Subcutaneous abdominal adipose tissue (tissue), 5 donors: ENCODE measurements around the gene ELMO1.

Experiments
- H3K27ac ChIP-seq: one replicate; pipeline ENCODE4 v1.7.0; 2013; ENCODE audit warnings: low read depth, mild to moderate bottlenecking, inconsistent platforms, low read length, moderate library complexity
- H3K27me3 ChIP-seq, 5 donors: one replicate each; pipeline ENCODE4 v1.7.0; 2013; ENCODE audit warnings: low read length in 5 of 5, inconsistent platforms in 1 of 5; ENCODE audit not compliant: control insufficient read depth in 5 of 5, insufficient read depth in 4 of 5
- H3K36me3 ChIP-seq, 5 donors: one replicate each; pipeline ENCODE4 v1.7.0; 2013; ENCODE audit warnings: low read length in 5 of 5; ENCODE audit not compliant: control insufficient read depth in 5 of 5, insufficient read depth in 5 of 5
- H3K4me1 ChIP-seq, 5 donors: one replicate each; pipeline ENCODE4 v1.7.0; 2013; ENCODE audit warnings: low read length in 5 of 5, mild to moderate bottlenecking in 3 of 5, moderate library complexity in 1 of 5; ENCODE audit not compliant: control insufficient read depth in 5 of 5, insufficient read depth in 5 of 5
- H3K4me3 ChIP-seq, 5 donors: one replicate each; pipeline ENCODE4 v1.7.0; 2013; ENCODE audit warnings: low read length in 5 of 5, low read depth in 1 of 5
- H3K9ac ChIP-seq, 5 donors: one replicate each; pipeline ENCODE4 v1.7.0; 2013; ENCODE audit warnings: low read length in 5 of 5, mild to moderate bottlenecking in 4 of 5, moderate library complexity in 3 of 5
- H3K9me3 ChIP-seq, 5 donors: one replicate each; pipeline ENCODE4 v1.7.0; 2013; ENCODE audit warnings: low read length in 5 of 5; ENCODE audit not compliant: control insufficient read depth in 5 of 5
- donor health status: healthy.
- donor health status: healthy.
- donor health status: healthy.
- donor health status: healthy.
- donor health status: healthy.

Gene ELMO1

DNA sequence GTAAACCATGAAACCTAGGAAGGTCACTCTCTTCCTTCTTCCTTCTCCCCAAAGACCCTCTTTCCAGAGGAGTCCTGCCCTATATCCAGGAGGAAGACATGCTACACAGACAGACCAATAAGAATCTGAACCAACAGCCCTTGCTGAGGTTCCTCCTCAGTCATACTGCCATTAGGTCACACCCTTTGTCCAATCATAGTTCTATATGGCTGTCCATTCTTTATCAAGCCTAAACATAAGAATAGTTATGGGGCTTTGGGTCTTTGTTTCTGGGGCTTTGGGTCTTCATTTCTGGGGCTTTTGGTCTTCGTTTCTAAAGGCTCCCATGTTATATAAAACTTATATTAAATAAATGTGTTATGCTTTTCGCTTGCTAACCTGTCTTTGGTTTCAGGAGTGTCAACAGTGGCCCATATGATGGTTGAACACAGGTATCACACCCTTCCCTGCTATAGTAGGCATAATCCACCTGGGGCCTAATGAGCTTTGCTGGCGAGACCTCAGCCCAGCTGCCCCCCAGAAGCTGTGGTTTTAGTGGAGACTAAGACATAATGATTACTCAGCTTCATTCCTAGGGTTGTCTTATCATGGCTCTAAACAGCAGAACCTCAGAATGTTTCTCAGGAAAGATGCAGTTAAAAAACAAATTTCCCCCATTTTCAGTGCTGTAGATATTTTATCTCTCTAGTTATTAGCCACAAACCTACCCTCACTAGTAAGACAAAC lies 91.6 kb downstream of the ELMO1 start:
- Histone ChIP-seq H3K9me3 (no peaks in the 10 kb centered on the region), H3K4me3 (no peak overlapping the region), H3K9ac (no peak overlapping the region), H3K27ac (no peak overlapping the region), H3K36me3 (no peaks in the 10 kb centered on the region), H3K4me1 (peaks cover 3 to 47% (median 27%) of the 10 kb centered on the region in 5 donors), H3K27me3 (no peaks in the 10 kb centered on the region)

DNA sequence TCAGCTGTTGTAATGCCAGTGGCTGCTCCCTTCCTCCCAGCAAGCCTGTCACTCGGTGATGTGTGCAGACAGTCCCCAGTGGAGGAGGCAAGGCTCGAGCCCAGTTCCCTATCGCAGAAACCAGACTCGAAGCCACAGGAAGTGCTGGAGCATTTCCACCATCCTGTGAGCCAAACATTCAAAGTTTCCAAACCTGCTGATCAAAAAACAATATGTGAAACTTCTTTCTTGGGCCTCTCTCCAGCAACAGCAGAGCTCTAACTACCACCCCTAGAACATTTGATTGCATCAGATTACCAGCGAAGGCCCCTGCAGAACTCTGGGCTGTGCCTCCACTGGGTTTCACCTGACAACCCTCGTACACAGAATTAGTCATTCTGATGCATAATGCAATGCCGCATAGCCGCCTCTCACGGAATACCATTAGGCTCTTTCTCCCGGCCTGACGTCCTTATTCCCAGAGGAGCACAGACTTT lies 94.0 kb downstream of the ELMO1 start:
- H3K9me3 ChIP-seq = no peaks in the 10 kb centered on the region
- H3K4me3 ChIP-seq = peak overlapping the region in 1 of 5 donors; percentile 6
- H3K27ac ChIP-seq = peak overlapping the region; percentile 75
- H3K9ac ChIP-seq = no peak overlapping the region
- H3K4me1 ChIP-seq = peaks cover 4 to 66% (median 27%) of the 10 kb centered on the region in 5 donors
- H3K36me3 ChIP-seq = no peaks in the 10 kb centered on the region
- H3K27me3 ChIP-seq = no peaks in the 10 kb centered on the region

DNA sequence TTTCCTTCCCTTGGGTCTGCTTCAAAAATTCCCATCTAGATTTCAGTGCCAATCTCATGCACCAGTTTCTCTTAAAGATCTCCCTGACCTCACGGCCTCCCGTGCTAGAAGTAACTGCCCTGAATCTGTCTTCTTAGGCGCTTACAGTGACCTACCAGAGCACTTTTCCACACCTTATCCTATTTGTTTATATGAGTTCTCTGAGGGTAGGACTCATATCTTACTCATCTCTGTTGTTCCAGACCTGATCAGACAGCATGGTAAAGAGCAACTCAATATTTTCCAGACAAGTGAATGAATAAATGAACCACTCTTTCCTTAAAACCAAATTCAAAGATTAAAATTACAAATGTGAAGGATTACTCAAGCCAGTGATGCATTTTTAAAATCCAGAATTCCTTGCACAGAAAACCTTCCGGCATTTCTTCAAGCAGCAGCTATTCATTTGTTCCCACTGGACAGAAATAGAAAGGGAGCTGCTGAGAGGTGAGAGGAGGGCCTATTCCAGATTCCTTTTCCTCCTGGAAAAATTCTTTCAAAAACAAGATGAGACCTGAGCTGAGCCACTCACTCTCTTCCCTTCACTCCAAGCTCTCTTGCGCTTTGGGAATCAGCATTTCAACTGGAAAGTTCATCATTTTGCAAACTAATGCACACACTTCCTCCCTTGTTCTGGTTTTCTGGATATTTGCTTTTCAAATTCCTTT lies 94.6 kb downstream of the ELMO1 start:
- no peaks in the 10 kb centered on the region for H3K27me3 ChIP-seq
- H3K27ac ChIP-seq = peak overlapping the region; percentile 75
- no peak overlapping the region for H3K9ac ChIP-seq
- H3K36me3 ChIP-seq = no peaks in the 10 kb centered on the region
- no peaks in the 10 kb centered on the region for H3K9me3 ChIP-seq
- peak overlapping the region in 2 of 5 donors; percentile 2 to 6 for H3K4me3 ChIP-seq
- H3K4me1 ChIP-seq = peaks cover 4 to 68% (median 27%) of the 10 kb centered on the region in 5 donors

DNA sequence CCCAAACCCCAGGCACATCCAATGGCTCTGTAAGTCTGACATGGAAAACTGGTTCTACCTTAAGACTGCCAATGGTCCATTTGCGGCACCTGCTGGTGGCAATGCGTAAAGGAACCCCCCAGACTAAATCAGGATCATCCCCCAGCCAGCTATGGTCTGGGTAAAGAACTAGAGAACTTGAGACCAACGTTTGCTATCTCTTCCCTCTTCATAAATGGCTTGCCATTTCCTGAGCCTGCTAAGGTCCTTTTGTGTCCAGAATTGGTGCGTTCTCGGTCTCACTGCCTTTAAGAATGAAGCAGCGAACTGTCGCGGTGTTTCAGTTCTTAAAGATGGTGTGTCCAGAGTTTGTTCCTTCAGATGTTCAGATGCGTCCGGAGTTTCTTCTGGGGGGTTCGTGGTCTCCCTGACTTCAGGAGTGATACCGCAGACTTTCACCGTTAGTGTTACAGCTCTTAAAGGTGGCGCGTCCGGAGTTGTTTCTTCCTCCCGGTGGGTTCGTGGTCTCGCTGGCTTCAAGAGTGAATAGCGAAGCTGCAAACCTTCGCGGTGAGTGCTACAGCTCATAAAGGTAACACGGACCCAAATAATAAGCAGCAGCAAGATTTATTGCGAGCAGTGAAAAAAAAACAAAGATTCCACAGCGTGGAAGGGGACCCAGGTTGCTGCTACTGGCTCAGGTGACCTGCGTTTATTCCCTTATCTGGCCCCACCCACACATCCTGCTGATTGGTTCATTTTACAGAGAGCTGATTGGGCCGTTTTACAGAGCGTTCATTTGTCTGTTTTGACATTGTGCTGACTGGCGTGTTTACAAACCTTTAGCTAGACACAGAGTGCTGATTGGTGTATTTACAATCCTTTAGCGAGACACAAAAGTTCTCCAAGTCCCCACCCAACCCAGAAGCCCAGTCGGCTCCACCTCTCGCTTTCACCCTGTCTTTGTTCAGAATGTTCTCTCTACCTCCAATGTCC lies 95.4 kb downstream of the ELMO1 start:
- H3K4me3 ChIP-seq = peak overlapping the region in 2 of 5 donors; percentile 2 to 43
- peaks cover 4 to 73% (median 27%) of the 10 kb centered on the region in 5 donors for H3K4me1 ChIP-seq
- no peak overlapping the region for H3K9ac ChIP-seq
- no peaks in the 10 kb centered on the region for H3K9me3 ChIP-seq
- no peaks in the 10 kb centered on the region for H3K36me3 ChIP-seq
- H3K27ac ChIP-seq = peak overlapping the region; percentile 75
- no peaks in the 10 kb centered on the region for H3K27me3 ChIP-seq

DNA sequence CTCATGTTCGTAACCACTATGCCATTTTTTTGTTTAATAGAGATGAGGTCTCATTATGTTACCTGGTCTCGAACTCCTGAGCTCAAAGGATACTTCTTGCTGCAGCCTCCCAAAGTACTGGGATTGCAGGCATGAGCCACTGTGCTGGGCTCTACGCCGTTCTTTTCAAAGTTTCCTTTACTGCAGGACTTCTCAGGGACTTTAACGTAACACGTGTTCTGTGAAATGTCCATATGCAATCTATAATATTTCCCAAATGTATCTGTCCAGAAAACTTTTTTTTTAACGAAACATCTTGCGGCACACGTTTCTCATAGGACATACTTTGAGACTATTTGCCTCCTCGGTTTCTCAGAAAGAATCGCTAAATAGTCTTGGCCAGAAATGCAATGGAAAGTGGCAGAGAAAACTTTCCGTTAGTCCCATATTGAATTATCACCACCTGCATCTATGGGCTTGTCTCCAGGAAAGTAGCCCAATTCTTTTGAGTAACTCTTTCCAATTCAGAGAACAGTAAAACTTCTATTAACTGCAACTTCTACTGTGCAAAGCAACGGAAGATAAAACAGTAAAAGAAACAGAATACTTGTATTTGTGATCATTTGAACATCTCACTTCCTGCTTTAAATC lies 96.3 kb downstream of the ELMO1 start:
- H3K4me1 ChIP-seq = peaks cover 4 to 70% (median 23%) of the 10 kb centered on the region in 5 donors
- no peak overlapping the region for H3K9ac ChIP-seq
- H3K36me3 ChIP-seq = no peaks in the 10 kb centered on the region
- H3K27ac ChIP-seq = no peak overlapping the region
- no peaks in the 10 kb centered on the region for H3K27me3 ChIP-seq
- H3K4me3 ChIP-seq = no peak overlapping the region
- H3K9me3 ChIP-seq = no peaks in the 10 kb centered on the region

DNA sequence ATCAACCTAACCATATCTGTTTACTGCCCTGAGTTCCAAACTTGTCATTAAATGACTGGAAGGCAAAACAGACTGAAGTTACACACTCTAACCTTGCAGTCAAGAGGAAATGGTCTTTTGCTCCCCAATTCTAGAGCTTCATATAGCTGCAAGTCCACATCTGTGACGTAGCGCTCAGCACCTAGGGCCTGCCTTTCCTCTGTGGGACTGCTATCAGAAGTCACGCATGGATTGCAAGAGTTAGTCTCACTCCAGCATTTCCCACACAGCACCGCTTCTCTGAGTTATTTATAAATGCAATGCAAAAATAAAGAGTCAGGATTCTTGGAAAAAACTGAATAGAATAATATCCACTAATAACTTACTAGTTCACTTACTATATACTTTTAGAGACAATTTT lies 96.9 kb downstream of the ELMO1 start:
- no peak overlapping the region for H3K27ac ChIP-seq
- no peaks in the 10 kb centered on the region for H3K36me3 ChIP-seq

DNA sequence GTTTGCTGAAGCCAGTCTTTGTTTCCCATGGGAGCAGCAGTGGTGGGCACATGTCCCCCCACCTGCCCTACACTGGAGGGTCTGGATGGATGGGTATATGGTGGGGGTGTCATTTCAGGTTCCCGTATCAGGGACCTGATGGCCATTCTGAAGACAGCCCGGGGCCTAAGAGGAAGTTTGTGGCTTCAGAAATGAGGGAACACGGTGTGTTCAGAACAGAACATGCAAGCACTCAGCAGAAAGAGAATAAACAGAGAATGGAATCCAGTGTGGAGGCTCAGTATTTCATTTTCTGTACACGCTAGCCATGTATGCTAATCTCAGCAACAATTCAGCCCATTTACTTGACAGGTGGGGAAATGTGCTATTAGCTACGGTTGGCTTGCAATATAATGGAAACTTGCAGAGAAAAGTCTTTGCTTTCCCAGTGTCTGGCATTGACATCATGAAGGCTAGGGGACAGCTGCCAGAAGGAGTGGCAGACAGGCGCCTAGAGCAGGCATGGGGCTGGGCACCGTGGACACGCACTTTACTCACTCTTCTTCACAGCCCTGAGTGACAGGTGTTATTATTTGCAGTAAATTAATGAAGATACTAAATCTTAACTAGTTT lies 98.6 kb downstream of the ELMO1 start:
- H3K9ac ChIP-seq = no peak overlapping the region
- no peaks in the 10 kb centered on the region for H3K27me3 ChIP-seq
- no peak overlapping the region for H3K27ac ChIP-seq
- H3K36me3 ChIP-seq = no peaks in the 10 kb centered on the region
- peaks cover 5 to 76% (median 22%) of the 10 kb centered on the region in 5 donors for H3K4me1 ChIP-seq
- no peaks in the 10 kb centered on the region for H3K9me3 ChIP-seq
- H3K4me3 ChIP-seq = no peak overlapping the region

More for the DNA sequence above, 96.9 kb downstream of the ELMO1 start:
- Histone ChIP-seq H3K4me3 (no peak overlapping the region), H3K9me3 (no peaks in the 10 kb centered on the region), H3K27me3 (no peaks in the 10 kb centered on the region), H3K4me1 (peaks cover 4 to 73% (median 23%) of the 10 kb centered on the region in 5 donors), H3K9ac (no peak overlapping the region)

DNA sequence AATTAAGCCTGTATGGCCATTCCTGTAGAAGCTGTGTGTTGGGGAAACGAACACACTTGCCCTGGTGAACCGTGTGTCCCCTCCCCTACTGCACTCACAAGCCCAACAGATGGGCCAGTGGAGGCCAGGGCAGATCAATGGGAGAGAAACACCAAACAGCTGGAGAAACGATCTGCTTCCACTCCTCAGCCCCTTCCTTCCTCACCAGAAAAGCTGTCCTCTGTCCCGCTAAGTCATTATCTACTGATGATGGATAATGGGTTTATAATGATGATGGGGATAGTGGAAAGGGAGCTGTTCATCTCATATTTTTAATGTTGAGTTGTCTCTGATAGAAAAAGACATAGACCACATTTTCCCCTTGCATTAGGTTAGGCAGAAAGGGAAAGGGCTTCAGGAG lies 99.7 kb downstream of the ELMO1 start:
- Histone ChIP-seq H3K27me3 (no peaks in the 10 kb centered on the region), H3K36me3 (no peaks in the 10 kb centered on the region), H3K4me1 (peaks cover 3 to 75% (median 12%) of the 10 kb centered on the region in 5 donors), H3K9me3 (no peaks in the 10 kb centered on the region), H3K4me3 (no peak overlapping the region), H3K27ac (no peak overlapping the region), H3K9ac (no peak overlapping the region)

DNA sequence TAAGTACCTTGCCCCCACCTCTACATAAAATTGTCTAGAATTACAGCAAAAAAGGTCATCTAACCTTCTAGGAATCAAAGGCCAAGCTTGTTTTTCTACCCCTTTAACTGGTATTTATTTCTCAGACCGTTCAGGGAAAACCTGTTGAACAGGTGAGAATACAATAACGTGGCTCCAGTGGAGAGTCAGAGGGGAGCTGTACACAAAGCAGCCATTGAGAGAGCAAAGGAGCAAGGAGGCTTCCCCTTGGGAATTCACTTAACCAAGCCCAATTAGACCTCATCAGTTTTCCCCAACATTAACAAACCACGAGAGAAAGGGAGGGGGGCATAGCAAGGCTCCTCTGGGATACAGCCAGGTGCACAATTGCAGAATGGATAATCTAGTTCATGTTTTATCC lies 101.9 kb downstream of the ELMO1 start:
- Histone ChIP-seq H3K27ac (no peak overlapping the region), H3K27me3 (no peaks in the 10 kb centered on the region), H3K36me3 (no peaks in the 10 kb centered on the region), H3K4me1 (peaks cover 0 to 67% (median 10%) of the 10 kb centered on the region in 5 donors), H3K9me3 (no peaks in the 10 kb centered on the region), H3K9ac (no peak overlapping the region), H3K4me3 (no peak overlapping the region)
